ENCODE data around the gene C1QTNF12. TPM values are rescaled to one million over a fixed set of nuclear protein-coding genes. Genes with fewer than 3 reads are reported as not detected.

The C1QTNF12 gene
- total and polyA plus RNA-seq, 2 experiments from 2014 or later = 1.5 TPM; not detected in 1

DNA sequence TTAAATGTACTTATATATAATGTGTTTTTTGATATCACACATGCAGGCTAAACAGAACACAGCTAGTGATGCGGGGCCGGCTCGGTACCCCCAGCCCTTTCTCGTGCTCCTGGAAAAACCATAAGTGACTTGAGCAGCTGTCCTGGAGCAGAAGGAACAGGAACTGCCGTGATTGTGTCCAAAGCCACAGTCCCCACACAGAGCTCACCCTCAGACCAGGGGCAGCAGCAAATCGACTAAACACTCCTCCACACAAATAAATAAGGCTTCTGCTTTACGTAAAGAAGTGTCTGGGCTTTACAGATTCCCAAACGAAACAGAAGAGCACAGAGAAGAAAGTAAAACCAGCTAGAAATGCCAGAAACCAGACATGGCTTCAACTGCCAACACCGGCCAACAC, 17.5 kb upstream of the C1QTNF12 start:
- TF ChIP-seq, protein P1, sequence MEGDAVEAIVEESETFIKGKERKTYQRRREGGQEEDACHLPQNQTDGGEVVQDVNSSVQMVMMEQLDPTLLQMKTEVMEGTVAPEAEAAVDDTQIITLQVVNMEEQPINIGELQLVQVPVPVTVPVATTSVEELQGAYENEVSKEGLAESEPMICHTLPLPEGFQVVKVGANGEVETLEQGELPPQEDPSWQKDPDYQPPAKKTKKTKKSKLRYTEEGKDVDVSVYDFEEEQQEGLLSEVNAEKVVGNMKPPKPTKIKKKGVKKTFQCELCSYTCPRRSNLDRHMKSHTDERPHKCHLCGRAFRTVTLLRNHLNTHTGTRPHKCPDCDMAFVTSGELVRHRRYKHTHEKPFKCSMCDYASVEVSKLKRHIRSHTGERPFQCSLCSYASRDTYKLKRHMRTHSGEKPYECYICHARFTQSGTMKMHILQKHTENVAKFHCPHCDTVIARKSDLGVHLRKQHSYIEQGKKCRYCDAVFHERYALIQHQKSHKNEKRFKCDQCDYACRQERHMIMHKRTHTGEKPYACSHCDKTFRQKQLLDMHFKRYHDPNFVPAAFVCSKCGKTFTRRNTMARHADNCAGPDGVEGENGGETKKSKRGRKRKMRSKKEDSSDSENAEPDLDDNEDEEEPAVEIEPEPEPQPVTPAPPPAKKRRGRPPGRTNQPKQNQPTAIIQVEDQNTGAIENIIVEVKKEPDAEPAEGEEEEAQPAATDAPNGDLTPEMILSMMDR (IDR thresholded peaks at IDR 0.05; ENCODE audit: low read depth, low read length) = no peak
- no peak overlapping the region for H3K4me3 ChIP-seq
- no peaks in the 10 kb centered on the region for H3K27me3 ChIP-seq
- no peaks in the 10 kb centered on the region for H3K9me3 ChIP-seq (ENCODE audit: low read depth)
- no peak overlapping the region for H3K27ac ChIP-seq
- H3K4me1 ChIP-seq (ENCODE audit: low read depth) = no peaks in the 10 kb centered on the region
- DNase-seq (ENCODE audit: low read depth in 1 of 2, low spot score in 1 of 2) = no peak
- peaks cover 15% of the 10 kb centered on the region for H3K36me3 ChIP-seq

DNA sequence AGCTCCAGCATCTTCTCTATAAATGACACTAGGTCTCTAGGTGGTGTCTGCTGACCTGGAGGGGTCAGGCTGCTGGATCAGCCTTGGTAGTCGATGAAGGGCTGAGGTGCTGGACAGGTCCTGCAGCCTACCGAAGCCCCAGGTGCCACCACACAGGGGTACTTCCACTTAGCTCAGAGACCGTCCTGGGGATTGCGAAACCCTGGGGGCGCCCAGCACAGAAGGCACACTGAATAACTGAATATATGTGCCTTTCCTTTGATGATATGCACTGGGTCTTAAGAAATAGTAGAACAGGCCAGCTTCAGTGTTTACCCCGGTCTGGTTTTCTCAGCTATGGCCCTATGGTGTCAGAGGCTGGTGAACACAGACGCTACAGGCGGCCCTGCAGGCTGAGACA, 16.2 kb upstream of the C1QTNF12 start:
- DNase-seq (ENCODE audit: low read depth in 1 of 2, low spot score in 1 of 2) = no peak
- Histone ChIP-seq H3K27ac (no peak overlapping the region), H3K4me3 (no peak overlapping the region), H3K36me3 (peaks cover 15% of the 10 kb centered on the region), H3K27me3 (no peaks in the 10 kb centered on the region), H3K9me3 (ENCODE audit: low read depth) (no peaks in the 10 kb centered on the region), H3K4me1 (ENCODE audit: low read depth) (no peaks in the 10 kb centered on the region)
- TF ChIP-seq, protein P1 (IDR thresholded peaks at IDR 0.05; ENCODE audit: low read depth, low read length) = no peak

DNA sequence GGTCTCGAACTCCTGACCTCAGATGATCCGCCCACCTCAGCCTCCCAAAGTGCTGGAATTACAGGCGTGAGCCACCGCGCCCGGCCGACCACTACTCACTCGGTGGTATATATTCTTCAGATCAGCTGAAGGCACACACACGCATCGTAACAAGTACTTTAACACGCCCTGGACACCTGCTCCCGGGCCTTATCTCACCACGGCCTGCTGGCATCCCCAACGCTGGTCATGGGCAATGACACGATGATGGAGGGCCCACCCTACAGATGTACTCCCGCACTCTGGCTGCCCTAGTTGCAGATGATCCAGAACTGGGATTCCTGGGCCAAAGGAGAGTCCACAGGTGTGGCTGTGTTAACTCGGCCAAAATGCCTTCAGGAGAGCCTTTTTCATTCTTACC, 15.5 kb upstream of the C1QTNF12 start:
- Histone ChIP-seq H3K4me3 (no peak overlapping the region), H3K27me3 (no peaks in the 10 kb centered on the region), H3K36me3 (peaks cover 15% of the 10 kb centered on the region), H3K4me1 (ENCODE audit: low read depth) (no peaks in the 10 kb centered on the region), H3K27ac (no peak overlapping the region), H3K9me3 (ENCODE audit: low read depth) (no peaks in the 10 kb centered on the region)
- TF ChIP-seq, protein P1 (IDR thresholded peaks at IDR 0.05; ENCODE audit: low read depth, low read length) = no peak
- no peak for DNase-seq (ENCODE audit: low read depth in 1 of 2, low spot score in 1 of 2)

DNA sequence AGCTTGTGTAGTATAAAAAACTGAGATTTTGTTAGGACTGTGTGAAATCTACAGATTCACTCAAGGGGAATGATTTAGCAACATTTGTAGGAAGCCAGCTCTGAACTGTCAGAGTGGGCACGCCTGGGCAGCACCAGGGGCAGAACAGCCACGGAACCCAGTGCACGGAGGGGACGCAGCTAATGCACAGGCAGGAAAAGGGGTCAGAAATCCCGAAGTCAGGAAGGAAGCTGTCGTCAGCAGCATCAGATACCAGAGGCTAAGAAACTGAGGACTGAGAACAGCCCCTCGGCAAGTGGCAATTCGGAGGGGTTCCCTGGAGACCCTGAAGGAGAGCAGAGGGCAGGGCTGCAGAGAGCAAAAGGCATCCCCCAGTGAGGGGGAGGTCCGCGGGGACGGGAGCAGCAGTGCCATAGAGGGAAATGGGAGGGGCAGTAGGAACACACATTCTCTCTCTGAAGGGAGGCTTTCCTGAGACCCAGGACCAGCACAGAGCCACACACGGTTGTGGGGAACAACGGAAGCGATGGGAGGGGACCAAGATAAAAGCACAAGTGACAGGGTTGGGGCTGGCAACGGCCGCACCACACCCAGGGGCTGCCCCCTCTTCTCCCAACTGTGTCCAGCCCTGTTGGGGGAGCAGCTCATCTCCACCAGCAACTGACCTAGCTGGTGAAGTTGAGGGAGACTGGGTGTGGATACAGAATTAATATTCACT, 14.5 kb upstream of the C1QTNF12 start:
- no peak for DNase-seq (ENCODE audit: low read depth in 1 of 2, low spot score in 1 of 2)
- H3K36me3 ChIP-seq = peaks cover 19% of the 10 kb centered on the region
- H3K9me3 ChIP-seq (ENCODE audit: low read depth) = no peaks in the 10 kb centered on the region
- peak overlapping the region; percentile 13 for H3K27ac ChIP-seq
- TF ChIP-seq, protein P1 (IDR thresholded peaks at IDR 0.05; ENCODE audit: low read depth, low read length) = no peak
- H3K27me3 ChIP-seq = no peaks in the 10 kb centered on the region
- no peaks in the 10 kb centered on the region for H3K4me1 ChIP-seq (ENCODE audit: low read depth)
- H3K4me3 ChIP-seq = no peak overlapping the region

DNA sequence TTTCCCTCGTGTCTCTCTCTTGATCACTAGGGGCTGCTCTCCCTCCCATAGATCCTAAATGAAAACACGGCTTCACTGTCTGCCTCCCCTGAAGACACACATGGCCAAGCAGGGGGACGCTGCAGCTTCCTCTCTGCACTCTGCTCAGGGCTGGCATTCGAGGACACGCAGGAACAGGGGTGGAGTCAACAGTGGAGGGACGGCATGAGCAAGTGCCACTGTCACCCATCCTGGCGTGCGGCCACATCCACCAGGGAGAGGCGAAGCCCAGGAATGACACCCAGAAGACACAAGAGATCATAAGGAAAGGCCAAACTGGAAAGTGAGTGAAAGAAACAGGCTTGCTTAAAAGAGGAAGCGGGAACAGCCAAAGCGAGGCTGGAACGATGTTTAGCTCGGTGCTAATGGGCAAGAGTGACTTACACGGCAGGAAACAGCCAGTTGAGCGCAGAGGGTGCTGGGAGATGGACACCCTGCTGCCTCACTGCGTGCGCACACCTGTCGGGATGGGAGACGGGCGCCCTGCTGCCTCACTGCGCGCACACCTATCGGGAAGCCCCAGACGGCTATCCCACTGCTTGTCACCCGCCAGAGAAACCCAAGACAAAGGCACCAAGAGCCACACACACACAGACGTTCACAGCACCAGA, 13.6 kb upstream of the C1QTNF12 start:
- H3K9me3 ChIP-seq (ENCODE audit: low read depth) = no peaks in the 10 kb centered on the region
- H3K4me3 ChIP-seq = no peak overlapping the region
- H3K27me3 ChIP-seq = no peaks in the 10 kb centered on the region
- no peak for DNase-seq (ENCODE audit: low read depth in 1 of 2, low spot score in 1 of 2)
- TF ChIP-seq, protein P1 (IDR thresholded peaks at IDR 0.05; ENCODE audit: low read depth, low read length) = no peak
- H3K4me1 ChIP-seq (ENCODE audit: low read depth) = no peaks in the 10 kb centered on the region
- no peak overlapping the region for H3K27ac ChIP-seq
- peaks cover 18% of the 10 kb centered on the region for H3K36me3 ChIP-seq
